A673 (cell line): ENCODE results near the gene PRMT5. TPM values are rescaled to one million over a fixed set of nuclear protein-coding genes. Genes with fewer than 3 reads are reported as not detected.

Experiments
- BruUV-seq: library from RNA; stranded (reverse); fragments of 400-500 nt; replicated peaks from 2 replicates; lab custom pipeline; 2021; lab: Mats Ljungman, UMichigan
- CTCF ChIA-PET: fragments of 300-600 bp; sonication (Branson Sonifier 250); formaldehyde crosslinking; loops from one replicate; lab custom pipeline; 2022; ENCODE audit warnings: antibody characterized with exemption; lab: Charles Lee
- POLR2A ChIA-PET: fragments of 300-600 bp; sonication (Branson Sonifier 250); formaldehyde crosslinking; loops from one replicate; lab custom pipeline; 2022; ENCODE audit warnings: antibody characterized with exemption; ENCODE audit not compliant: low non-redundant PET; lab: Charles Lee
- DNase-seq: peaks from one replicate; pipeline ENCODE4 v3.0.0-alpha.2; 2015; ENCODE audit warnings: low spot score
- H3K27ac ChIP-seq: fragments of 200-600 bp; sonication (generic); 2 replicates; pipeline ENCODE4 v1.5.1; 2016; ENCODE audit warnings: mixed run types, low read depth, mild to moderate bottlenecking, mixed read lengths, antibody characterized with exemption, low read length; ENCODE audit not compliant: poor library complexity, severe bottlenecking
- H3K27me3 ChIP-seq: fragments of 200-600 bp; sonication (generic); replicated peaks from 2 replicates; pipeline ENCODE4 v1.6.1; 2017; ENCODE audit warnings: mixed run types, low read depth, mild to moderate bottlenecking, mixed read lengths, antibody characterized with exemption, low read length; ENCODE audit not compliant: insufficient read depth, poor library complexity
- H3K36me3 ChIP-seq: fragments of 200-600 bp; sonication (generic); 2 replicates; pipeline ENCODE4 v1.6.1; 2016; ENCODE audit warnings: mixed run types, mild to moderate bottlenecking, mixed read lengths, antibody characterized with exemption, low read length; ENCODE audit not compliant: insufficient read depth, poor library complexity, severe bottlenecking
- H3K4me1 ChIP-seq: fragments of 200-600 bp; sonication (generic); 2 replicates; pipeline ENCODE4 v1.6.1; 2017; ENCODE audit warnings: mixed run types, mild to moderate bottlenecking, mixed read lengths, antibody characterized with exemption, low read length; ENCODE audit not compliant: insufficient read depth, poor library complexity, severe bottlenecking
- H3K4me3 ChIP-seq: fragments of 200-600 bp; sonication (generic); 2 replicates; pipeline ENCODE4 v1.5.1; 2016; ENCODE audit warnings: low read depth, mixed run types, mild to moderate bottlenecking, mixed read lengths, low read length; ENCODE audit not compliant: poor library complexity, severe bottlenecking
- H3K9me3 ChIP-seq: fragments of 200-600 bp; sonication (generic); 2 replicates; pipeline ENCODE4 v1.6.1; 2016; ENCODE audit warnings: mixed run types, low read depth, mild to moderate bottlenecking, mixed read lengths, antibody characterized with exemption, low read length; ENCODE audit not compliant: poor library complexity, severe bottlenecking
- CTCF ChIP-seq: fragments of 300-800, 200-600 bp; sonication (generic); conservative IDR thresholded peaks from 2 replicates; pipeline ENCODE4 v1.5.1; 2017; ENCODE audit warnings: low read depth, mild to moderate bottlenecking, antibody characterized with exemption, low read length, moderate library complexity, mixed read lengths
- EZH2 ChIP-seq: fragments of 200-600 bp; sonication (generic); IDR thresholded peaks from 2 replicates; pipeline ENCODE4 v1.6.1; 2017; ENCODE audit warnings: borderline replicate concordance, low read depth, mild to moderate bottlenecking, mixed read lengths, antibody characterized with exemption, low read length; ENCODE audit not compliant: poor library complexity, severe bottlenecking
- intact Hi-C: fragments of 100-400 bp; cut with micrococcal nuclease; formaldehyde crosslinking; loops from one replicate; pipeline ENCODE4 v1.10.0; 2022; ENCODE audit not compliant: unreplicated experiment
- total RNA-seq: library from RNA; stranded (reverse); gene quantifications from 2 replicates; pipeline ENCODE4 v1.2.3, GENCODE V29; 2021

Gene PRMT5
- total RNA-seq, 1 experiment from 2014 or later: 273 TPM

- Histone ChIP-seq H3K27ac (no peak overlapping the region), H3K4me1 (no peaks in the 10 kb centered on the region), H3K36me3 (peaks cover 39% of the 10 kb centered on the region), H3K27me3 (no peaks in the 10 kb centered on the region), H3K4me3 (no peak overlapping the region), H3K9me3 (no peaks in the 10 kb centered on the region)
- no peak for DNase-seq
- no peak for TF ChIP-seq CTCF
- TF ChIP-seq EZH2: no peak
- POLR2A ChIA-PET: no interaction called here
- intact Hi-C loops: no loop called here
- BruUV-seq: no TSS peak
- CTCF ChIA-PET: no interaction called here
Measured at GRCh38 chr14:22898302-22899090, 30.7 kb downstream of the PRMT5 start.

- ChIA-PET CTCF (interaction anchor here (0.6 kb wide), 1 partner anchor 120 kb away, joined by 10 read pairs; no protein-coding TSS in a partner anchor), POLR2A (no interaction called here)
- H3K27me3 ChIP-seq: no peaks in the 10 kb centered on the region
- H3K4me1 ChIP-seq: no peaks in the 10 kb centered on the region
- TF ChIP-seq CTCF (no peak), EZH2 (no peak)
- peaks cover 28% of the 10 kb centered on the region for H3K36me3 ChIP-seq
- intact Hi-C loops: no loop called here
- no peak overlapping the region for H3K4me3 ChIP-seq
- DNase-seq: no peak
- BruUV-seq: no TSS peak
- no peak overlapping the region for H3K27ac ChIP-seq
- H3K9me3 ChIP-seq: no peaks in the 10 kb centered on the region
Measured at GRCh38 chr14:22897357-22897756, 31.8 kb downstream of the PRMT5 start.

- CTCF ChIA-PET: interaction anchor here (0.6 to 1.2 kb wide), 2 partner anchors 119 to 327 kb away, joined by 3 to 10 read pairs; no protein-coding TSS in a partner anchor
- no peaks in the 10 kb centered on the region for H3K27me3 ChIP-seq
- no peak overlapping the region for H3K4me3 ChIP-seq
- TF ChIP-seq EZH2 (no peak), CTCF (no peak)
- H3K27ac ChIP-seq: no peak overlapping the region
- POLR2A ChIA-PET: no interaction called here
- H3K9me3 ChIP-seq: no peaks in the 10 kb centered on the region
- H3K36me3 ChIP-seq: peaks cover 22% of the 10 kb centered on the region
- no TSS peak for BruUV-seq
- intact Hi-C loops: no loop called here
- H3K4me1 ChIP-seq: no peaks in the 10 kb centered on the region
- no peak for DNase-seq
Measured at GRCh38 chr14:22896760-22897159, 32.4 kb downstream of the PRMT5 start.
